ENCODE measurements around the gene GTF3C1.
A peak's percentile ranks its signal among the peaks of the same experiment; 100 is the strongest.
"Not testable (repeated sequence)": the region's sequence is repeated elsewhere in the genome, so short reads cannot be mapped to it uniquely, and the experiment has no call there.

GTF3C1 gene, protein sequence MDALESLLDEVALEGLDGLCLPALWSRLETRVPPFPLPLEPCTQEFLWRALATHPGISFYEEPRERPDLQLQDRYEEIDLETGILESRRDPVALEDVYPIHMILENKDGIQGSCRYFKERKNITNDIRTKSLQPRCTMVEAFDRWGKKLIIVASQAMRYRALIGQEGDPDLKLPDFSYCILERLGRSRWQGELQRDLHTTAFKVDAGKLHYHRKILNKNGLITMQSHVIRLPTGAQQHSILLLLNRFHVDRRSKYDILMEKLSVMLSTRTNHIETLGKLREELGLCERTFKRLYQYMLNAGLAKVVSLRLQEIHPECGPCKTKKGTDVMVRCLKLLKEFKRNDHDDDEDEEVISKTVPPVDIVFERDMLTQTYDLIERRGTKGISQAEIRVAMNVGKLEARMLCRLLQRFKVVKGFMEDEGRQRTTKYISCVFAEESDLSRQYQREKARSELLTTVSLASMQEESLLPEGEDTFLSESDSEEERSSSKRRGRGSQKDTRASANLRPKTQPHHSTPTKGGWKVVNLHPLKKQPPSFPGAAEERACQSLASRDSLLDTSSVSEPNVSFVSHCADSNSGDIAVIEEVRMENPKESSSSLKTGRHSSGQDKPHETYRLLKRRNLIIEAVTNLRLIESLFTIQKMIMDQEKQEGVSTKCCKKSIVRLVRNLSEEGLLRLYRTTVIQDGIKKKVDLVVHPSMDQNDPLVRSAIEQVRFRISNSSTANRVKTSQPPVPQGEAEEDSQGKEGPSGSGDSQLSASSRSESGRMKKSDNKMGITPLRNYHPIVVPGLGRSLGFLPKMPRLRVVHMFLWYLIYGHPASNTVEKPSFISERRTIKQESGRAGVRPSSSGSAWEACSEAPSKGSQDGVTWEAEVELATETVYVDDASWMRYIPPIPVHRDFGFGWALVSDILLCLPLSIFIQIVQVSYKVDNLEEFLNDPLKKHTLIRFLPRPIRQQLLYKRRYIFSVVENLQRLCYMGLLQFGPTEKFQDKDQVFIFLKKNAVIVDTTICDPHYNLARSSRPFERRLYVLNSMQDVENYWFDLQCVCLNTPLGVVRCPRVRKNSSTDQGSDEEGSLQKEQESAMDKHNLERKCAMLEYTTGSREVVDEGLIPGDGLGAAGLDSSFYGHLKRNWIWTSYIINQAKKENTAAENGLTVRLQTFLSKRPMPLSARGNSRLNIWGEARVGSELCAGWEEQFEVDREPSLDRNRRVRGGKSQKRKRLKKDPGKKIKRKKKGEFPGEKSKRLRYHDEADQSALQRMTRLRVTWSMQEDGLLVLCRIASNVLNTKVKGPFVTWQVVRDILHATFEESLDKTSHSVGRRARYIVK (N-terminal part only)

DNA sequence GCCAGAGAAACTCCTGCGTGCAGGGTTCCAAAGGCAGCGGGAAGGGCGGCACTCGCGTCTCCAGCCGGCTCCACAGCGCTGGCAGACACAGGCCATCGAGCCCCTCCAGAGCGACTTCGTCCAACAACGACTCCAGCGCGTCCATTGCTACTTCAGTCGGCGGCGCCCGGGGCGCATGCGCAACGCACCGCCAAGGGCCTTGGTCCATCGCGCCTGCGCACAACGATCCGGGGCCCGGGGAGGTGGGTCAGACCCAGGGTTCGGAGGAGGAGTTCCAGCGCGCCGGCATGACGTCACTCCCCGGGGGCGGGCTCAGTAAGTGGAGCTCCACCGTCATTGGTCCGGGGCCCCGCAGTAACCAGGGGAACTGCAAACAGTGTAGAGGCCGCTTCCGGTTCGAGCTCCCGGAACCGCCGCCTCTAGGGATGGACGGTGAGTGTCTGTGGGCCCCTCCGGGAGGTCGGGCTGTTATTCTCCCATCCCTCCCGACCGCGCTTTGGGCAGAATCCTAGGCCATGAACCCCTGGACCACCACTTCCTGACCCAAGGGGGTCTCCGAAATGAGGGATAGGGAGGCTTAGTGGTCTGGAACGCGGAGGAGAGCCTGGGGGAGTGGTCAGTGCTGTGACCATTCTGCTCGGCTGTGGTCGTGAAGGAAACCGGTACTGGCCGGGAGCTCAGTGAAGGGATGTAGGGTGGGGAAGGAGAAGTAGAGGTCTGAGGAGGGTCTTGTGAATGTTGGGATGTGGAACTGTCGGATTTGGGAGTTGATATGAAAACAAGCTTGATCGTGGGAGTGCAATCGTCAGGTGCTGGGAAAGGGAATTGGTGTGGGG, at the start of gene GTF3C1, which contains the start of gene KATNIP:
Gene GTF3C1 (minus strand): TSS at position 168 of the 836 bp plus-strand sequence. CDS start 23 bp downstream, at position 145.
Gene KATNIP (plus strand): TSS at position 399 of the 836 bp plus-strand sequence. CDS start 27 bp downstream, at position 426.
- DNase-seq (ENCODE audit: low read depth, low spot score) = peak; percentile 100

DNA sequence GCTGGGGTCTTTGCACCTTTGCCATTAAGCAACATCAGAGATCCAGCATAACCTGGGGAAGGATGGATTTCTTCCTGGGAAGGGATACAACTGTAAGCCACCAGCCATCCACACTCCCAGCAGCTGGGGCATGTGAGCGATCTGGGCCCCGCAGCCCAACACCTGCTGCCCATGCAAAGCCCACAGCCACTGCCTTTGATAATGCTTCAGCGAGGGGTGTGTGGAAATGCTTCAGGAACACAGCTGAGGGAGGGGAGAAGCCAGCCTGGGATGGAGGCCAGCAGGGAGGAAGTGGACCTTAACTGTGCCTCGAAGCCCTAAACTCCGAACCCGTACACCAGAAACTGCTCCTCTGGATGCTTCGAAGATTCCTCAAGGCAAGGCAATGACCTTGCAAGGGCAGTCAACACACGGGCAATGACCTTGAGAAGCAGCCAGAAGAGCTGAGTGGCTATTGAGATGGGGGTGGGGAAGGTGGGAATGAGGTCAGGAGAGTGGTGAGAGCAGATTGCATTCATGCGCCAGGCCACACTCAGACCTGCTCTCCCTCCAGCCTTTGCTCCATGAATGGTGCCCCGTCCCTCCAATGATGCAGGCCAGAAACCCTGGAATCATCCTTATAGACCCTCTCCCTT, 49.3 kb upstream of the GTF3C1 start:
- no peak for DNase-seq (ENCODE audit: low read depth, low spot score)

DNA sequence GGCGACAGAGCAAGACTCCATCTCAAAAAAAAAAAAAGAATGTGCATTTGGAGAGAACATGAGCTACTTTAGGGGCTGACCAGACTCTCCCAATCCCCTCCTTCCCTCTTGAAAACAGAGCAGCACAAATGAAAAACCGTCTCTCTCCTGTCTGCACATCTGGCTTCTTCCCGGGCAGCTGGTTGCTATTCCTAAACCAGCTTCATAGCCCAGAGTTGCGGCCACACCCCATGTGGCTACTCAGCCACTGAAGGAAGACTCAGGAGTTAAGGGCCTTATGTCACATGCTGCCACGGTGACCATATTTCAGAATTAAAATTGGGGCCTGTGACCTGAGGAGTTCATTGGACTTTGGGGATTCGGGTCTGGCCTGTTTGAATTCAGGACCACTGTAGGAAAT, 48.5 kb upstream of the GTF3C1 start:
- DNase-seq (ENCODE audit: low read depth, low spot score) = no peak

DNA sequence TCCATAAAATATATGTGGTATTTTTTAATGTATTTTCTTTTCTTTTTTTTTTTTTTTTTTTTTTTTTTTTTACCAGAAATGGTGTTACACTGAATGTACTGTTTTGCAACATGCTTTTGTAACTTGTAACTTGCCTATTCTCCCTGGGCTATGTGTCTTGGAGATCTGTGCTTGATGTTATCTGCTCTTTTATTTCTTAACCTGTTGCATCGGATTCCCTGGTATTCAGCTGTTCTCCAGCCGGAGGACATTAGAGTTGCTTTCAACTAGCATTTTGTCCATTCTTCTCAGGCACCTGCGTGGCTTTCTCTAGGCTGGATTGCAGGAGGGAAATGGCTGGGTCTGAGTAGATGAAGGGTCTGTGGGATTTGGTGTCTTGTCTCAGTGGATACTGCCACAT, 47.6 kb upstream of the GTF3C1 start:
- no peak for DNase-seq (ENCODE audit: low read depth, low spot score)

DNA sequence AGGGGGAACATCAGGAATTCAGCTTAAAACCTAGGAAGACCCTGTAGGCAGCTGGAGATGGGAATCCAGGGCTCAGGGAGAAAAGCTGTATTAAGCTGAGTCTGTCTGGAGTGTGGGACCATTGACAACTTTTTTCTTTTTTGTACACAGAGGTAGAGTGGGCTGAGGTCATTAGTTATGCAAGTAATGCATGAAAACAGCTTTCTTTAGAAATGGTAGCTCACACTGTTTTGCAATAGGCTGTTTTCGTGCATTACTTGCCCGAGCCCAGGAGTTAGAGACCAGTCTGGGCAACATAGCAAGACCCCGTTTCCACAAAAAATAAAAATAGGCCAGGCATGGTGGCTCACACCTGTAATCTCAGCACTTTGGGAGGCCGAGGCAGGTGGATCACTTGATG, 46.7 kb upstream of the GTF3C1 start:
- DNase-seq (ENCODE audit: low read depth, low spot score) = no peak

DNA sequence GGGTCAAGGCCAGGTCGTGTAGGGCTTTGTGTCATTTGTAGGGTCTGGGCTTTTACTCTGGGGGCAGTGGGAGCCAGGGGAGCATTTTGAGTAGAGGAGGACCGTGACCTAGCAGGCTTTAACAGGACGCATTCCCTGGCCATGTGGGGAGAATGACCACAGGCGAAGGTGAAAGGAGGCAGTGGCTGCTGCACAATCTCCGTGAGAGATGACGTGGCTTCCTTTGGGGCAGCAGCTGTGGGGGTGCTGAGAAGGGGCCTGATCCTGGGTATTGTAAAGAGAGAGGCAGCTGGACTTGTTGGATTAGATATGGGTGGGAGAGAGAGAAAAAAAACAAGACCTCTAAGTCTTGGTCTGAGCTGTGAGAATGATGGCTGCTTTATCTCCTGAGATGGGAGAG, 46.3 kb upstream of the GTF3C1 start:
- DNase-seq (ENCODE audit: low read depth, low spot score) = no peak

DNA sequence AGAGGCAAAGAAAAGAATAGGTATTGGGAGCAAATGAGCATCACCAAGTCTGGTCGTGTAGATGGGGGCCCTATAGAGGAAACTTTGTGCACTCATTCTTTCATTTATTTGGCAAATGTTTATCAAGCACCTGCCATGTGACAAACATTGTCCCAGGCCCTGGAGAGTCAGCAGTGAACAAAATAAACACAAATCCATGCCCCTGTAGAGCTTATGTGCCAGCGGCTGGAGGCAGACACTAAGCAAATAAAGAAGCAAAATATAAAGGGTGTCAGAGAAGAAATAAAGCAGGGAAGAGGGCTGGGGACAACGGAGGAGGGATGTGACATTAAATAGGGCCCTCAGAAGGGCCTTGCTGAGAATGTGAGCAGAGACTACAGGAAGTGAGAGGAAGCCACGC, 45.8 kb upstream of the GTF3C1 start:
- DNase-seq (ENCODE audit: low read depth, low spot score) = no peak

DNA sequence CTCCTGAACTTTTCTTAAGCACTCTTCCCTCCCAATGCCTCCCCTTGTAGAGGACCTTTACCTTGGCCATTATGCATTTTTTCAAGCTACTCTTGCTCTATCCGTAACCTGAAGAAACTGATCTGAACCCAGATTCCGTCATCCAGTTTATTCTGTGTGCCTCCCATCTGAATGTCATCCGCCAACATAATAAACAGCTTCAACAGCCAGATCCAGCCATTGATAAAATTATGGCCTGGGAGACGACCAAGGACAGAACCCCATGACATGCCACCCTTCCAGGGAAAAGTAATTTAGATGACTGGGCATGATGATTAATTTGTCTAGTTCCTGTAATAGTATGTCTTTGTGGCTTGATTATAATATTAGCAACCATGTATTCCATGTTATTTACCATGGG, 42.1 kb upstream of the GTF3C1 start:
- DNase-seq (ENCODE audit: low read depth, low spot score) = no peak

DNA sequence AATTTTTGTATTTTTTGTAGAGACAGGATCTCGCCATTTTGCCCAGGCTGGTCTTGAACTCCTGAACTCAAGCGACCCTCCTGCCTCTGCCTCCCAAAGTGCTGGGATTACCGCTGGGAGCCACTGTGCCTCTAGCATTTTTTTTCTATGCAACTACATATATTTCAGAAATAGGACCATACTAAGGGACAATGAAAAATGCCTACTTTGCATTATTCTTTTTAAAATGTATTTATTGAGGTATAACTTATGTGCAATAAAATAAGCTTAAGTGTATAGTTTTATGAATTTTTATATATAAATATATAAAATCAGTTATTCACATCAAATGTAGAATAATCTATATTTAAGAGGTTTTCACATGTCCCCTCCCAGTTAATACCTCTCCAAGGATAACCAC, 38.3 kb upstream of the GTF3C1 start:
- DNase-seq (ENCODE audit: low read depth, low spot score) = no peak

DNA sequence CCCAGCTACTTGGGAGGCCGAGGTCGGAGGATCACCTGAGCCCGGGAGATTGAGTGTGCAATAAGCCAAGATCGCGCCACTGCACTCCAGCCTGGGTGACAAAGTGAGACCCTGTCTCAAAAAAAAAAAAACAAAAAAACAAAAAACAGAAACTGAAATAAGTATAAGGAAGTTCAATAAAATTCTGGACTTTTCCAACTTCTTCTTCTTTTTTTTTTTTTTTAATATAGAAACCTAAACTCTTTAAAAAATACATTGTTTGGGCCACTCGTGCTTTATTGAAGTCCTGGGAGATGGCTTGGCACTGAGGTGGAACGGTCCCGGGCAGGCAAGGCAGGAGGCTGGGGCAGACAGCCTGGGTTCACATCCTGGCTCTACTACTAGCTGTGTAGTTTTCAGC, 37.0 kb upstream of the GTF3C1 start:
- no peak for DNase-seq (ENCODE audit: low read depth, low spot score)

DNA sequence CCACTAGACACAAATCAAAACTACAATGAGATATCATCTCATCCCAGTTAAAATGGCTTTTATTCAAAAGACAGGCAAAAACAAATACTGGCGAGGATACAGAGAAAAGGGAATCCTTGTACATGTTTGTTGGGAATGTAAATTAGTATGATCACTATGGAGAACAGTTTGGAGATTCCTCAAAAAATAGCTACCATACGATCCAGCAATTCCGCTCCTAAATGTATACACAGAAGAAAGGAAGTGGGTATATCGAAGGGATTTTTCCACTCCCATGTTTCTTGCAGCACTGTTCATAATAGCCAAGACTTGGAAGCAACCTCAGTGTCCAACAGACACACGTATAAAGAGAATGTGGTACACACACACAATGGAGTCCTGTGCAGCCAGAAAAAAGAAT, 35.5 kb upstream of the GTF3C1 start:
- DNase-seq (ENCODE audit: low read depth, low spot score) = no peak

DNA sequence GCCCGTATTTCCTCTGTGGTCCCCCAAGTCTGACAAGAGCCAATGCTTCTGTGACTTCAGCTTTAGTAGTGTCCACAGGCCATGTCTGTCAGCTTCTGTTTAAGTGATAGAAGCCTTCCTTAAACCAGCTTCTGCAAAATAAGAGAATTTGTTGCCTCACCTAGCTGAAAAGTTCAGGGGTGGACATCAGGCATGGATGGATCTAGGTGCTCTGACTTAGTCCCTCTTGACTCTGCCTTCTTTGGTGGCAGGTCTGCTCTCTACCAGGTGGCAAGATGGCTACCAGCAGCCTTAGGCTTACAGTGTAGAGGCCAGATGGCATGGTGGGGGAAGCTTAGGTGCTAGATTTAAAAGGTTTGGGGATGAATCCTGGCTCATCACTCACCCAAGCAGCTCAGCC, 33.9 kb upstream of the GTF3C1 start:
- DNase-seq (ENCODE audit: low read depth, low spot score) = no peak

DNA sequence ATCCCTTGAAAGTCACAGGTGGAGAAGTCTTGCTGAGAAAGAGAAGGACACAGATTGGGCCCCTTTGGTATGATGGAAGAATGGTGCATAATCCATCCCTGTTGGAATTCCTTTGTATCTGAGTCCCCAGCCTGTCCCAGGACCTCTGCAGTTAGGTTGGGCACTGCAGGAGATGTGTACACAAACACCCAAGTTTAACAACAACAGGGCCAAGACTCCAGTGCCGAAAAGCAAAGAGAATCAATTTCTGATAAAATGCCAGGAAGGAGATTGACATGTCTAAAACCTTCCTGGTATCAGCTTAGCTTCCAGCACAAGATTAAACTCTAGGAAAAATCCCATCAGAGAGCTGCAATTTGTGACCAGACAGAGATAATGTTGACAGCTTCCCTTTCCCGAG, 33.2 kb upstream of the GTF3C1 start:
- no peak for DNase-seq (ENCODE audit: low read depth, low spot score)

DNA sequence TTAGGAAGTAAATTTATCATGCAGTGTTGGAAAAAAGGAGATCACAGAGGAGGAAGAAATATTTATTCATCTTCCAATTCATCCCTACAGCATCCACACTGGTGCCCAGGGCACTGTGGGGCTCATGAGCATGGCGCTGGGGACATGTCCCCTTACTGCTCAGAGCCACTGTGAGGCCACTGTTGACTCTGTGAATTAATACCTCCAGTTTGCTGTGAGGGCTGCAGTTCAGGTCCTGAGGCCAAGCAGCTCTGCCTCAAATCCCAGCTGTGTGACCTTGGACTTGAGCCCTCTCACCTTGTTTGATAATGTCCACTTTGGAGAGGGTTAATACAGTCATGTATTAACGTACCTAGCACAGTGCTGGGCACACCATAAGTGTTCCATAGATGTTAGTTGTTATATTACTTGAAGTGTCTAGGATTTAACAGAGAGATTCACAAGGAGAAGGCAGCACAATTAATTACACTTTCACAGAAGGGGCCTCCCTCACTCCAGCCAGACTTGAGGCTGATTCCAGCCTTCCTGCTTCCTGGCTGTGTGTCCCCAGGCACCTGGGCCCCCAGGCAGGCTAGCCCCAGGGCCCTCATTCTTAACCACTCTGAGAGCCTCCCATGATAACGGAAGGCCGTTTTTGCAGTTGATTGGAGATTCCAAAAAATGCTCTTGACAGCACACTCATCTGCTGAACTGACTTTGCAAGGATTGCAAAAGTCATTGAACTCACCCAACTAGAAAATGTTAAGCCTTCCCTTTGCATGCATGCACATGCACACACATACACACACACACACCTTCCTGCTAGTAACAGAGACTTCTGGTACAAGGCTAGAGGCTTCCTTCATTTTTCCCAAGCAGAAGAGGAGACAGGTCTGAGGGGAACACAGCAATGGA, 29.6 kb upstream of the GTF3C1 start:
- DNase-seq (ENCODE audit: low read depth, low spot score) = no peak

DNA sequence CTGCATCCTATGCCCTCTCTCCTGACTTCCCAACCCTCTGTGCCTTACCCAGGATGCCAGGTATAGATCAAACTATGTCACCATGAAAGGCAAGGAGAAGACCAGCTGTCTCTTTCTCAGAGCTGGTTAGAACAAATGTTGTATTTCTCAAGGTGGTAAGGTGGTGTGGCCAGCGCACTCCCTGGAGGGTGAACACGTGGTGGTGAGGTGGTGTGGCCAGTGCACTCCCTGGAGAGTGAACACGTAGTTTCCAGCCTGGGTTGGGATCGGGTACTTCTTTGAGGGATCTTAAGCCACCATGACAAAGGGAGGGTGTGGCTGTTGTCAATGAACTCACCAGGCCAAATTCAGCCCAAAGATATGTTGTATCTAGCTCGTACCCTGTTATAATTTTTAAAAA, 27.0 kb upstream of the GTF3C1 start:
- DNase-seq (ENCODE audit: low read depth, low spot score) = no peak

DNA sequence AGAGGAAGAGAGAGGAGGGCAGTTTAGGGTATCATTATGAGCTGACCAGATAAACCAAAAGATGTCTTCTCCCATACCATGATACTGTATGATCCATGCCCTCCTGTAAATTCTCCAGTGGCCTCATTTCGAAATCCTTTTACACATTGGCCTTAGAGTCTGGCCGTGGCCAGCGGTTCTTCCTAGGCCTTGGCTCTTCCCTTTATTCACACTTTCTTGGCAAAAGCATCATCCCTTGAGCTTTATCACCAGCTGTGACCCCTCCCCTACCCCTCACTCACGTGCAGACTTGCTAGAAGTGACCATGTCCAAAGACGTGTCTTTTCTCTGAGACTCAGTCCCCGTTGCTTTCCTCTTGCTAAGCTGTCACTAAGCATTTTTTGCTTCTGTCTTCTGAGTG, 23.0 kb upstream of the GTF3C1 start:
- DNase-seq (ENCODE audit: low read depth, low spot score) = no peak

DNA sequence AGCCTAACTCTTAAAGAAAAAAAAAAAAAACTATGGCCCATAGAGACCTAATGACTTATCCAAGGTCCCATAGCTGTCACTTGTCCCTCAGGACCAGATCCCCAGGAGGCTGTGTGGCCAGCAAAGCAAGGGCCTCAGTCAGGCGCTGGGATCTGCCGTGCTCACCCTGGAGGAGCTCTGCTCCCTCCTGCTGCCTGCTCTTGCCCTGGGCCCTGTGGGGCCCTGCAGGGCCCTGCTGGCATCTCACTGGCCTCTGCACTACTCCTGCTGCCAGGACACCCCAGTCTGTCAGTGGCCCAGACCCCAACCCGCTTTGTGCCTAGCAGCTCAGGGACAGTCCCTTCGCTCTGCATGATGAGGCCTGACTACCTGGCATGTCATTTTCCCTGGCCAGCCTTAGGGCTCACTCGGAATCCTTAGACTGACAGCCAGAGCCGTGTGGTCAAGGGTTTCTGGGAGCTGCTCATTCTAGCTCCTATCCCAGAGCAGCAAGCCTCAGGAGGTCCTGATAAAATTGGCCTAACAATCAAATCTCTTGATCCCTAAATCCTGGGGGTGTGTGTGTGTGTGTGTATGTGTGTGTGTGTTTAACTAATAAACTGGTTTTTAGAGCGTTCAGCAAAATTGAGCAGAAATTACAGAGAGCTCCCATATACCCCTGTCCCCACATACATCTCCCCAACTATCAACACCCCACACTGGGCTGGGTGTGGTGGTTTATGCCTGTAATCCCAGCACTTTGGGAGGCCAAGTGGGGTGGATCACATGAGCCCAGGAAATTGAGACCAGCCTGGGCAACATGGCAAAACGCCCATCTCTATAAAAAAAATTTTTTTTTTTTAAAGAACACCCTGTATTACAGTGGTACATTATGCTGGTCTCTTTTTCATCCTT, 22.0 kb upstream of the GTF3C1 start:
- DNase-seq (ENCODE audit: low read depth, low spot score) = no peak

DNA sequence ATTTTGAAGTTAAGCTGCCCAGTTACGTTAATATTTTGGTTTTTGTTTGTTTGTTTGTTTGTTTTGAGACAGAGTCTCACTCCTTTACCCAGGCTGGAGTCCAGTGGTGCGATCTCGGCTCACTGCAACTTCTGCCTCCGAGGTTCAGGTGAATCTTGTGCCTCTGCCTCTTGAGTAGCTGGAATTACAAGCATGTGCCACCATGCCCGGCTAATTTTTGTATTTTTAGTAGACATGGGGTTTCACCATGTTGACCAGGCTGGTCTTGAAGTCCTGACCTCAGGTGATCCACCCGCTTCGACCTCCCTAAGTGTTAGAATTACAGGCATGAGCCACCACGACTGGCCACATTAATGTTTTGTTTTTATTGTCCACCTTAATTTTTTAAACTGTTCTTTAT, 21.3 kb upstream of the GTF3C1 start:
- not testable (repeated sequence) for DNase-seq (ENCODE audit: low read depth, low spot score)

Measured in activated naive CD8-positive, alpha-beta T cell treated with anti-CD3 and anti-CD28 coated beads, Interleukin-2, amount 50 U/mL, for 16 hours (primary cell).